ENCODE data around the gene GRB14. TPM values are rescaled to one million over a fixed set of nuclear protein-coding genes. Genes with fewer than 3 reads are reported as not detected.
A peak's percentile ranks its signal among the peaks of the same experiment; 100 is the strongest.

Gene GRB14
- total RNA-seq, 1 donor from 2014 or later = 4.3 TPM

- DNase-seq (ENCODE audit: low read depth, low spot score) = no peak
Measured at GRCh38 chr2:164613321-164613982, 7.8 kb downstream of the GRB14 start.

GRCh38 chr2:164609790-164610189, 11.5 kb downstream of the GRB14 start:
- DNase-seq (ENCODE audit: low read depth, low spot score) = no peak

- DNase-seq (ENCODE audit: low read depth, low spot score) = no peak
Measured at GRCh38 chr2:164606557-164606956, 14.7 kb downstream of the GRB14 start.

GRCh38 chr2:164605295-164605694, 16.0 kb downstream of the GRB14 start:
- DNase-seq (ENCODE audit: low read depth, low spot score) = no peak

GRCh38 chr2:164600763-164601162, 20.5 kb downstream of the GRB14 start:
- DNase-seq (ENCODE audit: low read depth, low spot score) = no peak

GRCh38 chr2:164599954-164600589, 21.2 kb downstream of the GRB14 start:
- peak; percentile 62 for DNase-seq (ENCODE audit: low read depth, low spot score)

- DNase-seq (ENCODE audit: low read depth, low spot score) = no peak
Measured at GRCh38 chr2:164597983-164598382, 23.3 kb downstream of the GRB14 start.

- DNase-seq (ENCODE audit: low read depth, low spot score) = no peak
Measured at GRCh38 chr2:164595031-164595430, 26.3 kb downstream of the GRB14 start.

- DNase-seq (ENCODE audit: low read depth, low spot score) = no peak
Measured at GRCh38 chr2:164593959-164594358, 27.3 kb downstream of the GRB14 start.

- no peak for DNase-seq (ENCODE audit: low read depth, low spot score)
Measured at GRCh38 chr2:164593541-164593940, 27.7 kb downstream of the GRB14 start.

GRCh38 chr2:164589522-164589921, 31.8 kb downstream of the GRB14 start:
- no peak for DNase-seq (ENCODE audit: low read depth, low spot score)

GRCh38 chr2:164581050-164581449, 40.2 kb downstream of the GRB14 start:
- no peak for DNase-seq (ENCODE audit: low read depth, low spot score)

- no peak for DNase-seq (ENCODE audit: low read depth, low spot score)
Measured at GRCh38 chr2:164574931-164575330, 46.4 kb downstream of the GRB14 start.

- DNase-seq (ENCODE audit: low read depth, low spot score) = no peak
Measured at GRCh38 chr2:164570475-164570874, 50.8 kb downstream of the GRB14 start.

GRCh38 chr2:164569378-164569777, 51.9 kb downstream of the GRB14 start:
- no peak for DNase-seq (ENCODE audit: low read depth, low spot score)

- DNase-seq (ENCODE audit: low read depth, low spot score) = no peak
Measured at GRCh38 chr2:164568317-164568716, 53.0 kb downstream of the GRB14 start.

GRCh38 chr2:164567335-164567989, 53.8 kb downstream of the GRB14 start:
- no peak for DNase-seq (ENCODE audit: low read depth, low spot score)

- no peak for DNase-seq (ENCODE audit: low read depth, low spot score)
Measured at GRCh38 chr2:164565359-164565758, 55.9 kb downstream of the GRB14 start.

GRCh38 chr2:164562666-164563065, 58.6 kb downstream of the GRB14 start:
- peak; percentile 45 for DNase-seq (ENCODE audit: low read depth, low spot score)

- DNase-seq (ENCODE audit: low read depth, low spot score) = no peak
Measured at GRCh38 chr2:164561991-164562390, 59.3 kb downstream of the GRB14 start.

- no peak for DNase-seq (ENCODE audit: low read depth, low spot score)
Measured at GRCh38 chr2:164561416-164561815, 59.9 kb downstream of the GRB14 start.

GRCh38 chr2:164560902-164561301, 60.4 kb downstream of the GRB14 start:
- DNase-seq (ENCODE audit: low read depth, low spot score) = no peak

All from pulmonary artery endothelial cell (primary cell).